Thymus (tissue), 14 donors: Measurements from ENCODE around the gene CFAP410. TPM values are rescaled to one million over a fixed set of nuclear protein-coding genes. Genes with fewer than 3 reads are reported as not detected.

Source experiments
- DNase-seq, 9 donors: peaks; one replicate each; pipeline ENCODE4 v3.0.0-alpha.2; 2013; ENCODE audit warnings: low spot score in 9 of 9, low read depth in 6 of 9, missing footprints in 1 of 9
- H3K27ac ChIP-seq, 2 donors: one replicate each; pipeline ENCODE4 v1.5.1; 2013; ENCODE audit warnings: control low read depth in 1 of 2, low read depth in 1 of 2, low read length in 1 of 2, mild to moderate bottlenecking in 1 of 2, moderate library complexity in 1 of 2
- H3K27me3 ChIP-seq, 2 donors: one replicate each; pipeline ENCODE4 v1.5.1; 2013; ENCODE audit warnings: low read length in 1 of 2; ENCODE audit not compliant: control insufficient read depth in 2 of 2, insufficient read depth in 1 of 2
- H3K36me3 ChIP-seq, 2 donors: one replicate each; pipeline ENCODE4 v1.5.1; 2013; ENCODE audit warnings: low read length in 1 of 2, mild to moderate bottlenecking in 1 of 2, moderate library complexity in 1 of 2; ENCODE audit not compliant: control insufficient read depth in 2 of 2, insufficient read depth in 2 of 2
- H3K4me1 ChIP-seq, 2 donors: one replicate each; pipeline ENCODE4 v1.5.1; 2013; ENCODE audit warnings: low read length in 2 of 2; ENCODE audit not compliant: control insufficient read depth in 2 of 2, insufficient read depth in 2 of 2
- H3K4me3 ChIP-seq, 2 donors: one replicate each; pipeline ENCODE4 v1.5.1; 2013; ENCODE audit warnings: low read length in 2 of 2, control low read depth in 1 of 2, mild to moderate bottlenecking in 1 of 2
- H3K9me3 ChIP-seq, 2 donors: one replicate each; pipeline ENCODE4 v1.5.1; 2013; ENCODE audit warnings: low read length in 1 of 2, mild to moderate bottlenecking in 1 of 2; ENCODE audit not compliant: control insufficient read depth in 2 of 2, insufficient read depth in 1 of 2
- WGBS: extraction: QIAGEN DNeasy Blood & Tissue Kit; methylation state at CpG from one replicate; pipeline ENCODE4 v1.1.7; 2013; 5-methylcytosine and 5-hydroxymethylcytosine counted together
- long read RNA-seq, 10 donors: transcript quantifications; one replicate each; lab custom pipeline, GENCODE V29; 2026
- polyA plus RNA-seq: library from polyadenylated mRNA; stranded (reverse); fragments of 200-250 nt; gene quantifications from one replicate; pipeline ENCODE4 v1.2.3, GENCODE V29; 2013
- total RNA-seq: library from RNA; stranded (reverse); fragments of 120-200 nt; gene quantifications from one replicate; pipeline ENCODE4 v1.2.4, GENCODE V29; 2013
- donor health status: healthy.

The CFAP410 gene
- total RNA-seq (15.3 TPM), polyA plus RNA-seq (62.5 TPM)
- long read RNA-seq, donor 1 = 0 reads
- long read RNA-seq, donor 2 = 0 reads
- long read RNA-seq, donor 3, partial matches to known transcripts = 0 of 5 reads
- long read RNA-seq, donor 3, other reads (novel, unspliced or antisense) = 5 of 5 reads
- long read RNA-seq, donor 4 = 0 reads
- long read RNA-seq, donor 5, partial matches to known transcripts = 0 of 1 reads
- long read RNA-seq, donor 5, other reads (novel, unspliced or antisense) = 0 of 1 reads
- long read RNA-seq, donor 6 = 0 reads
- long read RNA-seq, donor 7 = 0 reads
- long read RNA-seq, donor 8 = 0 reads
- long read RNA-seq, donor 9, partial matches to known transcripts = 0 of 2 reads
- long read RNA-seq, donor 9, other reads (novel, unspliced or antisense) = 0 of 2 reads
- long read RNA-seq, donor 10, partial matches to known transcripts = 0 of 2 reads
- long read RNA-seq, donor 10, other reads (novel, unspliced or antisense) = 0 of 2 reads

GRCh38 chr21:44338971-44339910, at the start of gene CFAP410:
CFAP410 (minus strand) TSS chr21:44339390; CDS start chr21:44339194, 196 bp downstream.
- H3K9me3 ChIP-seq = no peaks in the 10 kb centered on the region
- peak; percentile 82 to 97 (median 91) for DNase-seq
- peak within 1 kb of the TSS; percentile 98 to 99 for H3K27ac ChIP-seq
- no peaks in the 10 kb centered on the region for H3K27me3 ChIP-seq
- H3K36me3 ChIP-seq = peaks cover 11 to 24% of the 10 kb centered on the region in 2 donors
- peaks cover 5 to 17% of the 10 kb centered on the region in 2 donors for H3K4me1 ChIP-seq
- peak within 1 kb of the TSS; percentile 92 for H3K4me3 ChIP-seq
- WGBS = under 1% methylated on average over 84 of the region's 90 CpGs

GRCh38 chr21:44384968-44385367, 45.8 kb upstream of the CFAP410 start:
- Histone ChIP-seq H3K27me3 (no peaks in the 10 kb centered on the region), H3K4me3 (no peak overlapping the region), H3K36me3 (peaks cover 0 to 4% of the 10 kb centered on the region in 2 donors), H3K9me3 (peaks cover 0 to 12% of the 10 kb centered on the region in 2 donors), H3K4me1 (no peaks in the 10 kb centered on the region), H3K27ac (no peak overlapping the region)
- DNase-seq = no peak
- 96% methylated on average over 2 of the region's 2 CpGs for WGBS

DNA sequence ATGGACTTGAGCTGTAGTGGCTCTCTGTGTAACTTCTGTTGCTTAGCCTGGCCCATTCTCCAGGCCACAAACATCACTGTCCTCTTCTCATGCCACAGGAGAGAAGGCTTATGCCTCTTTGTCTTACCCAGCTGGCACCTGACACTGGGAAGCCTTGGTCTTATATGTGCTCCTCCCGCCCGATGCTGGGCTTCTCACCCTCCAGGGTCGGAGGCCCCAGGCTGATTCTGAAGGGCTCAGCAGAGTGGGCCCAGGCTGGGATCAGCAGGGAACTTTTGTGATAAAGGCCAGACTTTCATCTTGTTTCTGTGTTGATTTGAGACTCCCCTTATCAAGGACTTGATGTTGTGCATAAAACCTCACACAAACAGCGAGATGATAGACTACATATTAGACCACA, 44.0 kb upstream of the CFAP410 start:
- Histone ChIP-seq H3K36me3 (peaks cover 0 to 4% of the 10 kb centered on the region in 2 donors), H3K4me1 (no peaks in the 10 kb centered on the region), H3K9me3 (peaks cover 0 to 11% of the 10 kb centered on the region in 2 donors)

GRCh38 chr21:44382536-44382935, 43.3 kb upstream of the CFAP410 start:
- H3K9me3 ChIP-seq = peaks cover 0 to 11% of the 10 kb centered on the region in 2 donors
- no peak overlapping the region for H3K4me3 ChIP-seq
- no peaks in the 10 kb centered on the region for H3K27me3 ChIP-seq
- DNase-seq = no peak
- no peak overlapping the region for H3K27ac ChIP-seq
- no peaks in the 10 kb centered on the region for H3K4me1 ChIP-seq
- peaks cover 0 to 4% of the 10 kb centered on the region in 2 donors for H3K36me3 ChIP-seq
- WGBS = 97% methylated on average over 9 of the region's 9 CpGs

More for the DNA sequence above, 44.0 kb upstream of the CFAP410 start:
- WGBS = 94% methylated on average over 4 of the region's 4 CpGs
- Histone ChIP-seq H3K4me3 (no peak overlapping the region), H3K27ac (no peak overlapping the region), H3K27me3 (no peaks in the 10 kb centered on the region)
- no peak for DNase-seq

GRCh38 chr21:44381874-44382273, 42.7 kb upstream of the CFAP410 start:
- peaks cover 0 to 11% of the 10 kb centered on the region in 2 donors for H3K9me3 ChIP-seq
- H3K27me3 ChIP-seq = no peaks in the 10 kb centered on the region
- H3K27ac ChIP-seq = no peak overlapping the region
- no peaks in the 10 kb centered on the region for H3K4me1 ChIP-seq
- peaks cover 0 to 4% of the 10 kb centered on the region in 2 donors for H3K36me3 ChIP-seq
- no peak for DNase-seq
- no peak overlapping the region for H3K4me3 ChIP-seq

- 95% methylated on average over 10 of the region's 10 CpGs for WGBS
- peaks cover 0 to 4% of the 10 kb centered on the region in 2 donors for H3K36me3 ChIP-seq
- H3K4me1 ChIP-seq = no peaks in the 10 kb centered on the region
- no peaks in the 10 kb centered on the region for H3K27me3 ChIP-seq
- H3K4me3 ChIP-seq = no peak overlapping the region
- H3K27ac ChIP-seq = no peak overlapping the region
- DNase-seq = no peak
- H3K9me3 ChIP-seq = peaks cover 0 to 4% of the 10 kb centered on the region in 2 donors
Measured at GRCh38 chr21:44380876-44381275, 41.7 kb upstream of the CFAP410 start.

DNA sequence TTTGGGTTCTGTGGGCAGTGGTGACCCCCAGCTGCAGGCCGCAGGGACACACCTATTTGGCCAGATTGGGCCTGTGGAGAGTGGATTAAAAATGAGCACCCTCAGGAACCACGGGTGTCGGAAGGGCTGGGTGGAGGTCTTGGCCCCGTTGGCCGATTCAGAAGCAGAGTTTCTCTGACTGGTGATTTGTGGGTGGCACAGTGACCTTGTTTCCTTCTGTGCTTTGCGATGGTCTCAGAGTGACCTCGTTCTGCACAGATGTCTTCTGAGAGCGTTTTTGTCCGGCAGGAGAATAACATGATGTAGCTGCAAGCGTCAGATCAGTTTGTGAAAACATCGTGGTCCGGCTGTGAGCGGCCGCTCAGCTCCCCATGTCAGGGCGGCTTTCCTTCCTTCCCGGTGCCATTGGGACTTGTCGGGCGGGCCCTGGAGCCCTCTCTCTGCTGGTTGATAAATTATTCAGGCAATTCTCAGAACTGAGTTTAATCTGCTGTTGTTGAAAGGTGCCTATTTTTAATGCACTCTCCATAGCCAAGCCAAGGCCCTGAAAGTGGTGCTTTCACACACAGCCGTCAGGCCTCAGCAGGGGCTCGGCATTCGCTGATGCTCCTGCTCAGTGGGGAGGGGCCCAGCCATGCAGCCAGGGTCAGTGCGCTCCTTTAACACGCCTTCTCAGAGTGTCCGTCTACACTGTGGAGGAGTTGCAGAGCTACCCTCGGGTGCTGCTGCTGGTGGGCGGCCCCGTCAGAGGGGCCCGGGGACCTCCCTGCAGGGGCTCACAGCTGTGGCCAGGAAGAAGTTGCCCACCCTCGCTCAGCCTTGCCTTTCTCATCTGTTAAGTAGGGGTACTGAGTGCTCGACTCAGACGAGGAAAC, 41.0 kb upstream of the CFAP410 start:
- Histone ChIP-seq H3K36me3 (peaks cover 0 to 4% of the 10 kb centered on the region in 2 donors), H3K4me1 (peaks cover 0 to 3% of the 10 kb centered on the region in 2 donors), H3K27me3 (no peaks in the 10 kb centered on the region), H3K4me3 (no peak overlapping the region), H3K27ac (no peak overlapping the region), H3K9me3 (peaks cover 0 to 4% of the 10 kb centered on the region in 2 donors)
- WGBS = 95% methylated on average over 31 of the region's 31 CpGs
- DNase-seq = no peak

DNA sequence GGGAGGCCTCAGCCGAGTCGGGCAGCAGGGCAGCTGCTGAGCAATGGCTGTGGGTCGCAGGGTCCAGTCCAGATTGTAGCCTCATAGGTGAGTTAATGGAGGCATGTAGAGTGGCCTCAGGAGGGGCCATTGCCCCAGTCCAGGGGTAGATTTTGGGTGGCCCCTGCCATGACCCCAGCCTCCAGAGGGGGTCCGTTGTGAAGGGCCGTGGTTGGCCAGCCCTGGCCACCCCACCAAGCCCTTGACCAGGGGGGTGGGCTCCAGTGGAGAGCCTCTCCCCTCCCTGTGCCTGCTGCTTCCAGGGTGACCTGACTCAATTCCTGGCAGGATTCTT, 40.3 kb upstream of the CFAP410 start:
- Histone ChIP-seq H3K9me3 (peaks cover 0 to 10% of the 10 kb centered on the region in 2 donors), H3K4me1 (peaks cover 0 to 6% of the 10 kb centered on the region in 2 donors), H3K27ac (no peak overlapping the region), H3K36me3 (peaks cover 0 to 4% of the 10 kb centered on the region in 2 donors), H3K27me3 (no peaks in the 10 kb centered on the region), H3K4me3 (no peak overlapping the region)
- no peak for DNase-seq
- 97% methylated on average over 5 of the region's 5 CpGs for WGBS
